K562 treated with DMSO at 1 percent for 4 hours (cell line): ENCODE data around the gene EVA1B. TPM values are rescaled to one million over a fixed set of nuclear protein-coding genes. Genes with fewer than 3 reads are reported as not detected.

Experiments used
- total RNA-seq: library from RNA; unstranded; fragments of 300-600 nt; gene quantifications from 2 replicates; pipeline ENCODE4 v1.2.3, GENCODE V29; 2022; ENCODE audit not compliant: insufficient read depth

Gene EVA1B
- total RNA-seq = 69.7 and 70.0 TPM in 2 replicates

GRCh38 chr1:36323636-36324352 is at the start of gene EVA1B:
EVA1B (minus strand) TSS chr1:36323645; CDS start chr1:36323037, 608 bp downstream.

GRCh38 chr1:36306210-36306901 is 17.1 kb downstream of the EVA1B start, which contains the start of gene SH3D21:
SH3D21 (plus strand) TSS chr1:36306368; CDS start chr1:36306421, 53 bp downstream.

Other genes with a start within 250 kb of the EVA1B start
- 0.75 TPM in 1 of 2 replicates, not detected in the other for gene TEKT2, start 239.6 kb downstream of the EVA1B start, total RNA-seq
- 52.9 and 54.9 TPM in 2 replicates for gene ADPRS, start 234.8 kb downstream of the EVA1B start, total RNA-seq
- 0.12 TPM in 1 of 2 replicates, not detected in the other for gene COL8A2, start 198.4 kb downstream of the EVA1B start, total RNA-seq
- gene TRAPPC3, start 174.2 kb downstream of the EVA1B start, total RNA-seq = 119 and 134 TPM in 2 replicates
- 81.8 and 90.8 TPM in 2 replicates for gene MAP7D1, start 167.5 kb downstream of the EVA1B start, total RNA-seq
- 37.4 and 51.1 TPM in 2 replicates for gene THRAP3, start 99.2 kb downstream of the EVA1B start, total RNA-seq
- 0.53 and 1.2 TPM in 2 replicates for gene SH3D21, start 17.3 kb downstream of the EVA1B start, total RNA-seq
- 153 and 169 TPM in 2 replicates for gene STK40, start 62.3 kb upstream of the EVA1B start, total RNA-seq
- 142 and 147 TPM in 2 replicates for gene LSM10, start 74.3 kb upstream of the EVA1B start, total RNA-seq
- gene OSCP1, start 126.8 kb upstream of the EVA1B start, total RNA-seq = not detected in 2 replicates
- 136 TPM in 2 replicates for gene MRPS15, start 140.7 kb upstream of the EVA1B start, total RNA-seq
- 7.9 and 13.3 TPM in 2 replicates for gene CSF3R, start 159.3 kb upstream of the EVA1B start, total RNA-seq